ENCODE results near the gene SCD5.

SCD5 gene

DNA sequence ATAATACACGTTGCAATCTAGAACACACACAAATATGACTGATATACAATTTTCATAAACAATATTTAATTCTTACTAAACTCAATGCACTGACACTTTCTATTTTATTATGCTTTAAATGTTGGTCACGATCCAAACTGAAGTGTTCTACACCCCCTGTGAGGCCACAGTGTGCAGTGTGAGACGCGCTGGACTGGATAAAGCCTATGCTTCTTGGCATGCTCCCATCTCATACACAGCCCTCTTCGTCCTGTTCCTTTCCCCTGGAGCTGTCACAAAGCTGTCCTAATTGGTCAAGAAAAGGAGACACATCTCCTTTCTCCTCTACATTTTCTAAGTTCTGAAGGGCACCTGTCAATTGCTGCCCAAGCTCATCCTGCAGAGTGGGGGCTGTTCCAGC, 72.0 kb downstream of the SCD5 start:
- no peak for DNase-seq (ENCODE audit: low read depth in 2 of 2)

DNA sequence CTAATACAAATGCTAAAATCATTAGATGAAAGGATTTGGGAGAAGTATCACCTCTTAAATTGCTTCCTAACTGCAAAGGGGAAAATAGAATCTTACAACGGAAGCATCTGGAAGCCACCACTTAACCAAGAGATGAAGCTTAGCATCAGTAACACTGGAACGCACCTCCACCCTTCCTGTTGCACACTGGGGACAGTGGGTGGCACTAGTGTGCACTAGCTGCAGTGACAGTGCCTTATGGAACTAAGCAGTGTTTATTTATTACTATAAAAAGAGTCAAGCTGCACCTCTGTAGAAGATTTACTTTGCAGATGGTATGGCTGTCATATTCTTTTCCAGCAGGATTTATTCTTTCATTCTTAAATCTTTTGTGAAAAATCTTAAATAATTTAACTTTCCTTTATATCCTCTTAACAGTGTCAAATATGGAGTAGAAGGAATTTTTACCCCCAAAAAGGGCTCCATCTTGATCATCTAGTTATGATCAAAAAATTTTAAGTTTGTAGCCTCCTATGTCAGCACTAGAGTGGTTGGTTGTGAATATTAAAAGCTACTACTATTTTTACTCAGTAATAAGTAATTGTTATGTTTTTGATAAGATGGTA, 76.7 kb downstream of the SCD5 start:
- no peak for DNase-seq (ENCODE audit: low read depth in 2 of 2)

DNA sequence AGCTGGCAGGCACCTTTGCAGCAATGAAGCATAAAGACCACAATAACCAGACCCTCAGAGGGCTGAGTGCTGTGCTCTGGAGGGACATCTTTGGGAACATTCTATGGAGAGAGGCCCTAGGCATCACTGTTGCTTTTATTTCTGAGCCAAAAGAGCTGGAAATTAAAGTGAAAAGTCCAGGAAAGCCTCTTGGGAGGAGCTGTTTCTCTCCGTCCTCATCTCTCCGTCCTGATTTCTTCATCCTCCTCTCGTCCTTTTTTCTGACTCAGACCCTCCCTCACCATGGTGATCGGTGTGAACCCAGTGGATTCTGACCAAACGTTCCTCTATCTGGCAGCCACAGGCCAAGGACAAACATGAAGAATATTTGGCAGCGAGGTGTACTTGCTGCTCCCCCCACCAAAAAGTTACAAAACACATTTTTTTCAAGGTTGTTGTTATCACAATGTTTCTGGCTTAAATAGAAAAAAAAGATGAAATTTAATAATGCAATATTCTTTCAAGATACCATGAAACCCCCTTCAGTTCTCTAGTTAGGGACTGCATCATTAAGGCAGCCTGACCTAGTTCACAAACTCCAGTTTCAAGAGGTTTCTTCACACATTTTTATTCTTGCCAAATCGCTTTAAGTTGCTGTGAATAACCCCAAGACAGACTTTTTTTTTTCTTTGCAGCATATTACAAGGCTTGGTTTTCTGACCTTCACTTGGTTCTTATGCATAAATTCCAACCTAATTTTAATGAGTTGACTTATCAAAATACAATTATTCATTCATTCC, 80.2 kb downstream of the SCD5 start:
- DNase-seq (ENCODE audit: low read depth in 2 of 2), result no peak

DNA sequence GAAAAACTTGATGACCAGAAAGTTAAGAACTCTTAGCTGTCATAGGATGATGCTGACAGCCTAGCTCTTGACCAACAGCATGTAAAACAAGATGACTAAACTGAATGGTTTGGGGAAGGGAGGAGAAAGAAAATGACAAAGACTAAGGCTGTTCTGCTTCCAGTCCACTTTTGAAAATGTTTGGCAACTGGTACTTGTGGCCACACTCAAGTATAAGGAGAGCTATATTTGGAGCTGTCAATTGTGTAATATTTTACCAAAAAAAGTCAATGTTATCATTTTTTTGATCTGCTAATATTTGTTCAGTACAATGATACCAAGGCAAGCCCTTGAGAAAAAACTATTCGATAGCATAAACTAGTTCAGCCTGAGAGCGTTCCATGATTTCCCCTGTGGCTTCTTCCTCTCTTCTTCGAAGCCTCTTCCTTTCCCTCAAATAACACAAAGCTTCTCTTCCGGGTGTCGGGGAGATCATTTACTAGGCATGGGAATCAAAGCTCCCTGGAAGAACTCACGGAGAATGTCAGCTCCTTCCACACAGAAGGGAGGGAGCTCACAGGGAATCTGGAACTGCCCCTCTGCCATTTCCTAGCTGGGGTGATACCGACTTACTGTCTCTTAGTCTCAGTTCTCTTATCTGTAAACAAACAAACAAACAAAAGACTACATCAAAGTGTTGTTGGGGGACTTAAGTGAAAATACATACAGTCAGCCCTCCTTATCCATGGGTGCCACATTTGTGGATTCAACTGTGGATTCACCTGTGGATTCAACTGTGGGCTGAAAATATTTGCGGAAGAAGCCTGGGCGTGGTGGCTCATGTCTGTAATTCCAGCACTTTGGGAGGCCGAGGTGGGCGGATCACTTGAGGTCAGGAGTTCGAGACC, 82.6 kb downstream of the SCD5 start:
- no peak for DNase-seq (ENCODE audit: low read depth in 2 of 2)

DNA sequence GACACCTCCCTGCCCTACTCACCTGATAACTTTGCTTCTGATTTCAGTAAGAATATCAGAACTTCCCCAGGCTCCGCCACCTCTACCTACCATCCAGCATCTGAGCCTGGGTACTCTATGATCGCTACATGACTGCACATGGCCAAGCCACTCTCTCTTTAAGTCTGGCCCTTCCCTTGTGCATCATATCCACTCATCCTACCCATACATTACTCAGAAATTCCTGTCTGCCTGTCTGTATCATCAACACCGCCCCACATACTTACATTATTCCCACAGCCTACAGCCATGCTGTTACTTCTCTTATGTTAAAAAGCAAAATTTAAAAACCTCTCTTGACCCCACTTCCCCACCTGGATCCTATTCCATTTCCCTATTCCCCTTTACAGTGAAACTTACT, 84.7 kb downstream of the SCD5 start:
- no peak for DNase-seq (ENCODE audit: low read depth in 2 of 2)

DNA sequence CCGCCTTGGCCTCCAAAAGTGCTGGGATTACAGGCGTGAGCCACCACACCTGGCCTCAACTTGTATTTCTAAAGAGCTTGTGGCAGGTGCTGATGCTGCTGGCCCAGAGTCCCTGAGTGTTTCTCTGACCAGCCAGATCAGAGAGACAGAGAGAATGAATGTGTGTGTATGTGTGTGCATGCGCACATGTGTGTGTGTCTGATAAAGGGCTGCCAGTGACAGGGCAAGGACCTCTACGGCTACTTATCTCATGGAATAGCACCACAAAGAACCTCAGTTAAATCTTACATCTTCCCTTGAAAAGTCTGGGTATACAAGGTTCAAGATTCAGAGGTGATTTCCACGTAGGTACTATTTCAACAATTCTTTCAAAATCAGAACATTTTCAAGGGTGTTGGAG, 86.0 kb downstream of the SCD5 start:
- no peak for DNase-seq (ENCODE audit: low read depth in 2 of 2)

DNA sequence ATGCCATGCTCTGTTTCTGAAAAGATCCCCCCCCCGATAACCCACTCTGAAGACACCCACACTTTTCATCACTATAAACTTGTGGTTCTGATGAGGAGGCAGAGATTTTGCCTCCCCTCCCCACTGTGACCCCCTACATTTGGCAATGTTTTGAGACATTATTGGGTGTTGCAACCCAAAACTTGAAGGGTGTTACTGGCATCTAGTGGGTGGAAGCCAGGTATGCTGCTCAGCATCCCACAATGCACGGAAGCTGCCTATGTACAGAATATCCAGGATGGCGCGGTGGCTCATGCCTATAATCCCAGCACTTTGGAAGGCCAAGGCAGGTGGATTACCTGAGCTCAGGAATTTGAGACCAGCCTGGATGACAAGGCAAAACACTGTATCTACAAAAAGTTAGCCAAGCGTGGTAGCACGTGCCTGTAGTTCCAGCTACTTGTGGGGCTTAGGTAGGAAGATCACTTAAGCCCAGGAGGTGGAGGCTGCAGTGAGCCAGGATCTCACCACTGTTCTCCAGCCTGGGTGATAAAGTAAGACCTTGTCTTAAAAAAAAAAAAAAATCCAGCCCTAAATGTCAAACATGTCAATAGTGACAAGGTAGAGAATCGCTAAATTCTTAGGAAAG, 87.3 kb downstream of the SCD5 start:
- DNase-seq (ENCODE audit: low read depth in 2 of 2), result no peak

DNA sequence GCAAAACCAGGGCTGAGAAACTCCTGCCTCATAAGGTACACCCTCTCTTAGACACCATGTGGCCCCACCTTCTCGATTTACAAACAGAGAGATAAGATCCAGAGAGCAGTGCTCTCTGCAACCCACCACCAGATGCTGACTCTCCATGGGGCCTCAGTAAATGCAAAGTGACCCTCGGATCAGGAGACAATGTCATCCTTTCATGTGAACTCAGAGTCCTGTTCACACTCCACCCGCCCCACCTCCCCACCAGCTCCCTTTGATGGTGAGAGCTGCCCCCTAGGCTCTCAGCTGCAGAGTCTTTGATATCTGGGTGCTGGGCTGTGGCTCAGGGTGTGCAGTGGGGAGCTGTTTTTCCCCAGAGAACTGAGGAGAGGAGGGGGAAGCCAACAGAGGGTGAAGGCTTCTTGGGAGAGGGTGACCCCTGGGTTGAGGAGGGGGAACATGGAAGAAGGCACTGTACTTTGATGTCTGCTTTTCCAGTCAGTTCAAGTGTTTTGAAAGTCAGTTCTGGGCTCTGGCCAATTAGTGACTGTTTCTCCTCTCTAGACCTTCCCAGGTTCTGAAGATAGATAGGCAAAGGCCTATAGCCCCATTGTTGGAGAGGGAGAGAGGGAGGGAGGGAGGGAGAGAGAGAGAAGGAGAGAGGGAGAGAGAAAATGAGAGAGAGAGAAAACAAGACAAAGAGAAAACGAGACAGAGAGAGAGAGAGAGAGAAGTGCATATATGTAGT, 88.2 kb downstream of the SCD5 start:
- DNase-seq (ENCODE audit: low read depth in 2 of 2), result no peak

DNA sequence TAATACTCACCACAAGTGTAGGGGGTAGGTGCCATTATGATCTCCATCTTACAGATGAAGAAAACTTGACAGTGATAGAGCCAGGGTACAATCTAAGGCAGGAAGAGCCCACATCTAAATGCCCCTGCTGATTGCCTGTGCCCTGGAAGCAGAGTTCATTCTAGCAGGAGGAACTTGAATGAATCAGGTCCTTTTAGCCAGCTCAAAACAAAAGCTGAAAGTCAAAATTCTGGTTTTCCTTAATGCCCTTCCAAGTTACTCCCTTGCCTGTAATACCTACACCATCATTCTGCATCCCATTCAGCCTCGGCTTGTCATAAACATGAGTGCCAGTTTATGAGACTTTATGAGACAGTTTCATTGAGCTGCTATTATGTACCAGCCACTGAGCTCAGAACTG, 89.6 kb downstream of the SCD5 start:
- DNase-seq (ENCODE audit: low read depth in 2 of 2), result no peak

DNA sequence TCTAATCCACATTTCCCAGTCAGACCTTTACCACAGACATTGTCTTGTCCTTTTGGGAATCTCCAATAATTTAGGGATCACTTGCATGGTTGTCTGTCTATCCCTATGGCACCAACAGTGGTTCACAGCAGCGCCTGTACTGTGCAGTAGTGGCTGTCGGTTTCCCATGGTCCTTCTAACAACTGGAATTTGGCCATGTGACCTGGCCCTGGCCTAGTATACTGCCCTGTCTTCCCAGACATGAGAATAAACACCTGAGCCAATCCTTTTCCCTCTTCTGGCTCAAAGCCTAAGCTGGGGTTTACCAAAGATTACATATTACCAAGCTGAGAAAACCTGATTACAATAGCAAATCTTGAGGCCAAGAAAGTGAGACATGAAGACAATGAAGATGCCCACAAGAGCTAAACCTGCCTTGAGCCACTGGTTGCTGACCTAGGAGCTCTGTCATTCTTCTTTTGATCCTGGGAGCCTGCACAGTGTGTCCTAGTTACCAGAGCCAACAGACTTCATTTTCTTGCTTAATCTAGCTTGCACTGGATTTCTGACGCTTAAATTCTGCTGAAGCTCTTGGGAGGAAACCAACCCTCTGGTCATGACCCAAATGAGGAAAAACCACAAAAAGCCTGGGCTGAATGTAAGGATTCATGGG, 92.1 kb downstream of the SCD5 start:
- no peak for DNase-seq (ENCODE audit: low read depth in 2 of 2)

DNA sequence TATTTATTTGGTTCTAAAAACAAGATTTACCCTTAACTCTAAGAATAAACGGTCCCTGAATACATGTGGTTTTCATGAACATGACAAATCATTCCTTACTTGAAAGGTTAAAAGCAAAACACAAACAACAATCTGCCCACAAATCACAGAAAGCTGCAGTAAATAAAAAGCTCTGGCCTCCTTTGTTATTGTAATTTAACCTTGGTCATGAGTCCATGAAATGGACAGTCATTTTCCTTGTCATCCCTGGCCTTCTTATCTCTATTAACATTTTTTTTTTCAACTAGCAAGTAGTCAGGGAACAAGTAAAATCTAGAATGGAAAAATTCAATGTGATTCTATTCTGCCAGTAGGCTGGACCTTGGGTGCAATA, 92.7 kb downstream of the SCD5 start:
- no peak for DNase-seq (ENCODE audit: low read depth in 2 of 2)

DNA sequence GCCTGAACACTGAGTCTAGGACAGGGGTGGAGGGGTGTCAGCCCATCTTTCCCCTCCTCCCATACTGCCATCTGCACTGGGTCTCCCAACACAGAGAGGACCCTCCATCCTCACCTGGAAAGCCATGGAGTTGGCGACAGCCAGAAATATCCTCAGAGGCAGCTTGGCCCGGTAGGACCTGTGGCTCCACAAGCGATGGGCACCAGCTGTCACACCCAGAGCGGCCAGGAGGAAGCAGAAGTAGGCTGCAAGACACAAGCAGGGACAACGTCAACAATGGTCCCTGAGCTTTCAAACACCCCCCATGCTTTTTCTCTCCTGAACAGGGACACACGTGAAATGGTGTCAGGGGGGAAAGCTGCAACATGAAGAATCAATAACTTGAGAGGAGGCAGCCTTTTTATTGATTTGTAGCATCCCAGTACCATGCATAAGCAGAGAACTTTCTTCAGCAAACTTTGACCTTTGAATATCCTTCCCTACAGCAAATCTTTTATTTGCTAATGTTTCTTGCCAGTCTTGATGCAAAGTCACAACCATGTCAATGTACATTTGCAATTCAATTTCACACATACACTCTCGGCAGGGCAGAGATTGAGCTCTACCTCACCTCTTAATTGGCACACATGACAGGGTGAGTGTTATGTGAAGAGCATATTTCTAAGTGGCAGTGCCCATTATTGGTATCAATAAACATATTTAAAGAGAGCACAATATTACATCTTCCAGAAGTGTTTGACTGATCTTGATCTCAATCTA, 93.2 kb downstream of the SCD5 start:
- DNase-seq (ENCODE audit: low read depth in 2 of 2), result no peak

DNA sequence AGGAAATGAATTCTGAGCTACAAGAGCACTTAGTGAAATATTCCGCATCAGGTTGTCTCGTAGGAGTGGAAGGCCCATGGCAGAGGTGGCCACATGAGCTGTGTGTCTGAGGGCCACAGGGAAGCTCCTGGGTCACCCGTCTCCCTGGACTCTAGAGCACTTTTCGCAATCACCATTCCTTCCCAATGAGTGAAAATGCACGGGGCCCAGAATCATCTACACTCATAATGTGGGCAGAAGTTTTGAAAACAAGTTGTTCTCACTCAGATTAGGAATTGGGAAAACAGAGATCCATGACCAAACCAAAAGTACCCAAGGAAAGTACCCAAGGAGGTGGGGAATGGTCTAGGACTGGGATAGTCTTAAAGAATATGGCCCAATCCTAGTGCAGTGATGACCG, 94.4 kb downstream of the SCD5 start:
- no peak for DNase-seq (ENCODE audit: low read depth in 2 of 2)

DNA sequence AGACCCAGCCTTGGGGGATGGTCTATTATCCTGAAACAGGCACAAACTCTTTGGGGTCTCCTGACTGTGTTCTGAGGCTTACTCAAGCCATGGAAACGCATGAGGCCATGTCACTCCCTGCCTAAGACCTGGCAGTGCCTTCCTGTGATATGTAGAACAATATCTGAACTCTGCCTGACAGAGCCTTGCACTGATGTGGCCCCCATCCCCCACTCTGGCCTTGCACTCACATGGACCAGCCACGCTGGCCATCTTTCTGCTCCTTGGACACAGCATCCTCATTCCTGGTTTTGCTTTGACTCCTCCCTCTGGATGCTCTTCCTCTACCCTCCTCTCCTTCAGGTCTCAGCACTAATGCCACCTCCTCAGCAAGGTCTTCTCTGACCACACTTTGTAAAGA, 100.2 kb downstream of the SCD5 start:
- no peak for DNase-seq (ENCODE audit: low read depth in 2 of 2)

DNA sequence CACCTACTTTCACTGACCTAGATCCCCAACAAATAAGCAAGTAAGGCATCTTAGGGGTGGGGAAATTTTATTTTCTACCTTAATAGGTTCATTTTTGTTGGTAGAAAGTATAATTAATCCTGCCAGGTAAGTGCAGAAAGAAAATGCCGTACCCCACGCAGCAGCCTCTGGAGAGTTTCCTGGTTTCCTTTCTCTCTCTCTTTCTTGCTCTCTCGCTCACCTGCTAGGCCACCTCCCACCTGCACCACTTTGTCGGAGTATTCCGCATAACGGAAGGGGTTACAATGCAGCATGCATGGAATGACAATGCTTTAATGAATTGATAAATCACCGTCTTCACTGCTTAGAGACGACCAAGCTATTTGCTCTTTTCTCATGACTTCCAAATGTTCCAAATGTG, 101.0 kb downstream of the SCD5 start:
- no peak for DNase-seq (ENCODE audit: low read depth in 2 of 2)

DNA sequence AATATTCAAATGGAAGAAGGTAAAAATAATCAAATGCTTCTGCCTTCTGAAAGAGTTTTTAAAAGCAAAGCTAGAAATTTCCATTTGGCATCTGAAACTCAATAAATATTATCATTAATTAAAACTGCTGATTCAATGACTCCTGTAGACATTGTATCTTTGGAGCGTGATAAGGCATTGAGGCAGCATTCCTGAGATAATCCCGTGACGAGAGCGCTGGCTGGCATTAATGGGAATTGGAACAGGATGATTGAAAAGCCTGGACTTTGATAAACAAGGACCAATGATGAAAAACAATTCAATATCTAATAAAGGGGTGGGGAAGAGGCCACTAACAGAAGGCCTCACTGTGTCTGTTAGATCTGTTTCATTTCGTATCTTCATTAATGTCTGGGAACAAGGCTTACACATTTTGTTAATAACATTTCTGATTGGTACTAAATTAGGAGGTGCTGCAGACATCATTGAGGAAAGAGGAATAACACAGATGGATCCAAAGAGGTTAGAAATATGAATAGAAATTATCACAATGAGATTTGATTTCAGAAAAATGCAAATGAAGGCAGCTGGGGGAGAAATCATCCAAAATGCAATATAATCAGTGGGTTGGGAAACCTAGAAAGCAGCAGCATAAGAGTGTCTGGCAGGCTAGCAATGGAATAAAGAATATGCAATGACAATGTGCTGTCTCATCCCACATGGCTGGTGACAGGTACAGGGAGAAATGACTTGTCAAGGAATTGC, 102.3 kb downstream of the SCD5 start:
- no peak for DNase-seq (ENCODE audit: low read depth in 2 of 2)

DNA sequence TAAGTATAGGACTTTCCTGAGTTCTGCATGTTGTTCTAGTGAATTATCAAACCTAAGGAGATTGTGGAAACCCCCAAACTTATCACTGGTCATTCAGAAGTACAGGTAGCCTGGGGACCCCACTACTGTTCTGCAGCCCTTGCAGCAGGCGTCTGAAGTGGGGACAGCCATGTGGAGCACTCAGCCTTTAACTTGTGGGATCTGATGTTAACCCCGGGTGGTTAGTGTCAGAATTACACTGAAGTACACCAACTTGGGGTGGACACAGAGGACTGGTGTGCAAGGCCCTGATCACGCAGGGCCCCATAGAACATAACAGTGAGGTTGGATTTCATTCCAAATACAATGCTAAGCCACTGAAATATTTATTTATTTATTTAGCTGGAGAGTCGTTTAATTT, 103.7 kb downstream of the SCD5 start:
- no peak for DNase-seq (ENCODE audit: low read depth in 2 of 2)

DNA sequence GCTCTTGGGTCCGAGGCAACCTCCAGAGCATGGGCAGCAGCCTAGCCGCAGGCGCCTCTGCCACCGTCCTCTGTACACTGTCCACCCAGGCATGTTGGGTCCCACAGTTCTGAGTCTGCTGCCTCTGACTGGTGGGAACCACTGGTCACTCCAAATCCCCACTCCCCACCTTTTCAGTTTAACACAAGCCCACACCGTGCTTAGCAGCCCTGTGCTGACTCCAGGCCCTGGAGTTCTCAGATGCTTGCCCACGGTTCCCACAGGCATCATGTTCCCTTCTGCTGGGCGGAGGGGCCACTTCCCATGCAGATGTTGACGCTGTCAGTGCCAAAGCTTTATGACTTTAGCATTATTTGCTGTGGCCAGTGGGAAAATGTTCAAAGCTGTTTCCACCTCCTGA, 104.5 kb downstream of the SCD5 start:
- no peak for DNase-seq (ENCODE audit: low read depth in 2 of 2)

DNA sequence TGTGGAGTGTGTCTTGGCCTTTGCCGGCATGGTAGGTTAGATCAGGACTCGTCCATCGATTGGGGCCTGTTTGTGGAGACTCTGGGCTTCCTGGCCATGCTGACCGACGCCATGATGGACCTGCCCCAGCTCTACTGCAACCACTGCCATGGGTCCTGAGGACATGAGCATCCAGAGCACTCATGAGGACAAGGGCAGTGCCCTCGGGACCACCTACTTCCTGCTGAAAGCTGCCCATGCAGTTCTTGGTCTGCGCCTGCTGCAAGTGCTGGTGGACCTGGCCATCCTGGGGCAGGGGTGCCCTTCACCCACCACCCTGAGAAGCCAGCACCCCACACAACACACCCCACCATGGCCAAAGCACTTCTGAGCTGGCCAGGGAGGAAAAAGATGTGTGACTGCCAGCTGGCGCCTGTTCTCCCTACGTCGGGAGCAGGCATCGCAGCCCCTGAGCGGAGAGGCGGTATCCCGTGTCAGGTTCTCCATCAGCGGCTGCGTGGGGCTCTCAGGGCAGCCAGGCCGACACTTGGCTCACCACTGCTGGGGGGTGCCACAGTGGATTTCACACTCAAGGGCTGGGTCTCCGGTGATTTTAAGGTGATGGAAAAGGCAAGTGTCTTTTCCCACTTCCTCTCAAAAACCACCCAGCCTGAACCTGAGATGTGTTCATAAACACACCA, 106.4 kb downstream of the SCD5 start:
- DNase-seq (ENCODE audit: low read depth in 2 of 2), result no peak

All from activated CD8-positive, alpha-beta memory T cell treated with anti-CD3 and anti-CD28 coated beads for 4 hours (primary cell).